ENCODE results near the gene DOCK8. TPM values are rescaled to one million over a fixed set of nuclear protein-coding genes. Genes with fewer than 3 reads are reported as not detected.

The DOCK8 gene
- total and polyA plus RNA-seq, 2 of the 13 experiments (the other 11 are each of a cell fraction or from before 2014, with no cell fraction given) = 0.28 to 0.38 TPM

DNA sequence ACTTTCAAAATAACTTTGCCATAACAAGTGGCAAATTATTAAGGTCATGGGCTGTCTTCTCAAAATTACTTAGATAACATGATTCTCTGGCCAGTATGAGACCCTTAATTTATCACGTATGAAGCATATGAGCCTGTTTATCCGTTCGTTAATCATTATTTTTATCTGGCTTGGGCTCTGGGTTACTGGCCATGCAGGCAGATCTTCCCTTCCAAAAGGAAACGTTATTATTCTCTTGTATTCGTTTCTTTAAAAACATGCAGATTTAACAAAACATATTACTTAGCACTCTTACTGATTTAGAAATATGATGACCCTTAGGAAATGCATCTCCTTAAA lies 148.6 kb downstream of the DOCK8 start (continued):
- TF ChIP-seq SNAPC4 (CRISPR knock-in tag; IDR thresholded peaks at IDR 0.05) = no peak
- no peak for TF ChIP-seq ZNF576 (CRISPR knock-in tag; IDR thresholded peaks at IDR 0.05)
- TF ChIP-seq ZNF558 (CRISPR knock-in tag; IDR thresholded peaks at IDR 0.05; ENCODE audit: borderline replicate concordance) = no peak

DNA sequence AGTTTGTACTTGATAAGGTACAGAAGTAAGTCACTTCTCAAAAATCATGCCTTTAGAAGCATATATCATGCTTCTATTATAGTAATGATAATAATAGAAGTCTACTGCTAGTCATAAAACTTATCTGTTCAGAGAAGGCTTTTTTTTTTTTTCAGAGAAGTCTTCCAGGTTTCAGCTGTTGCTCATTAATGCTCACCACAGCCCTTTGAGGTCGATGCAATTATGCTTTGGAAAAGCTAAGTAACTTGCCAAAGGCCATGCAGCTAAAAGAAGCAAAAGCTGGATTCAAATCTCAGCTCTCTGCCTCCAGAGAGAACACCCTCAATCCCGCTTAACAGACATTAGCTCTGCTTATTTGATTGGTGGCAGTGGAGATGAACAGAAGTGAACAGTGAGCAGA lies 150.8 kb downstream of the DOCK8 start:
- ChIA-PET CTCF (ENCODE audit: low intra/inter-chr PET ratio, low total read pairs) (no interaction called here), POLR2A (no interaction called here)
- Histone ChIP-seq H4K20me1 (ENCODE audit: insufficient read depth, low read length) (no peaks in the 10 kb centered on the region), H2AFZ (ENCODE audit: low read length) (no peak overlapping the region), H3K79me2 (ENCODE audit: insufficient read depth, low read length) (no peaks in the 10 kb centered on the region), H3K9me3 (ENCODE audit: low read length) (no peaks in the 10 kb centered on the region), H3K4me3 (replicated peaks in 1 of 3; ENCODE audit: insufficient read depth in 1 of 3, low read depth in 2 of 3, low read length in 3 of 3) (no peak overlapping the region), H3K27ac (ENCODE audit: extremely low read length, insufficient read depth, low read length) (no peak overlapping the region), H3K9ac (ENCODE audit: insufficient read depth, low read depth, low read length) (no peak overlapping the region), H3K36me3 (replicated peaks in 1 of 2; ENCODE audit: control insufficient read depth in 1 of 2, insufficient read depth in 2 of 2, low read length in 2 of 2) (no peaks in the 10 kb centered on the region), H3K4me1 (ENCODE audit: insufficient read depth, low read length) (no peaks in the 10 kb centered on the region), H3K27me3 (ENCODE audit: control insufficient read depth in 1 of 2, insufficient read depth in 2 of 2, low read length in 2 of 2) (no peaks in the 10 kb centered on the region), H3K4me2 (ENCODE audit: low read depth, low read length) (no peak overlapping the region)
- BruUV-seq (replicated peaks) = no TSS peak
- in situ Hi-C loops (cut with HindIII; ENCODE audit: extremely low pct_ligation_motif_present, low pct_unique_long_range_greater_than_20kb) (no loop called here), intact Hi-C loops (cut with micrococcal nuclease; ENCODE audit: unreplicated experiment) (no loop called here)
- DNase-seq (ENCODE audit: low spot score) (no peak), ATAC-seq (no peak), FAIRE-seq (no peak)
- 33% methylated on average over 2 of the region's 2 CpGs for WGBS (ENCODE audit: low lambda C conversion rate)
- TF ChIP-seq YY1 (IDR thresholded peaks at IDR 0.05; ENCODE audit: insufficient read depth, insufficient replicate concordance, low read depth, low read length) (no peak), MAFK (conservative IDR thresholded peaks at IDR 0.05 in 1 of 2, IDR thresholded peaks at IDR 0.05 in 1 of 2; ENCODE audit: low read length in 2 of 2) (no peak), ZNF460 (CRISPR knock-in tag; IDR thresholded peaks at IDR 0.05; ENCODE audit: borderline replicate concordance) (no peak), ZBTB21 (CRISPR knock-in tag; IDR thresholded peaks at IDR 0.05) (no peak), ZNF225 (CRISPR knock-in tag; IDR thresholded peaks at IDR 0.05) (no peak), MEF2D (CRISPR knock-in tag; IDR thresholded peaks at IDR 0.05) (no peak), HMGA1 (CRISPR knock-in tag; conservative IDR thresholded peaks at IDR 0.05) (no peak), ZNF720 (CRISPR knock-in tag; IDR thresholded peaks at IDR 0.05) (no peak), ZBTB7A (CRISPR knock-in tag; IDR thresholded peaks at IDR 0.05) (no peak), RARA (CRISPR knock-in tag; IDR thresholded peaks at IDR 0.05) (no peak), KDM5A (IDR thresholded peaks at IDR 0.05; ENCODE audit: borderline replicate concordance, low read length) (no peak), ZNF337 (CRISPR knock-in tag; IDR thresholded peaks at IDR 0.05; ENCODE audit: borderline replicate concordance, low read depth) (no peak), CC2D1A (CRISPR knock-in tag; IDR thresholded peaks at IDR 0.05) (no peak)
- TF ChIP-seq, protein P1, sequence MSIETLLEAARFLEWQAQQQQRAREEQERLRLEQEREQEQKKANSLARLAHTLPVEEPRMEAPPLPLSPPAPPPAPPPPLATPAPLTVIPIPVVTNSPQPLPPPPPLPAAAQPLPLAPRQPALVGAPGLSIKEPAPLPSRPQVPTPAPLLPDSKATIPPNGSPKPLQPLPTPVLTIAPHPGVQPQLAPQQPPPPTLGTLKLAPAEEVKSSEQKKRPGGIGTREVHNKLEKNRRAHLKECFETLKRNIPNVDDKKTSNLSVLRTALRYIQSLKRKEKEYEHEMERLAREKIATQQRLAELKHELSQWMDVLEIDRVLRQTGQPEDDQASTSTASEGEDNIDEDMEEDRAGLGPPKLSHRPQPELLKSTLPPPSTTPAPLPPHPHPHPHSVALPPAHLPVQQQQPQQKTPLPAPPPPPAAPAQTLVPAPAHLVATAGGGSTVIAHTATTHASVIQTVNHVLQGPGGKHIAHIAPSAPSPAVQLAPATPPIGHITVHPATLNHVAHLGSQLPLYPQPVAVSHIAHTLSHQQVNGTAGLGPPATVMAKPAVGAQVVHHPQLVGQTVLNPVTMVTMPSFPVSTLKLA (IDR thresholded peaks at IDR 0.05) = no peak
- TF ChIP-seq, protein P2, sequence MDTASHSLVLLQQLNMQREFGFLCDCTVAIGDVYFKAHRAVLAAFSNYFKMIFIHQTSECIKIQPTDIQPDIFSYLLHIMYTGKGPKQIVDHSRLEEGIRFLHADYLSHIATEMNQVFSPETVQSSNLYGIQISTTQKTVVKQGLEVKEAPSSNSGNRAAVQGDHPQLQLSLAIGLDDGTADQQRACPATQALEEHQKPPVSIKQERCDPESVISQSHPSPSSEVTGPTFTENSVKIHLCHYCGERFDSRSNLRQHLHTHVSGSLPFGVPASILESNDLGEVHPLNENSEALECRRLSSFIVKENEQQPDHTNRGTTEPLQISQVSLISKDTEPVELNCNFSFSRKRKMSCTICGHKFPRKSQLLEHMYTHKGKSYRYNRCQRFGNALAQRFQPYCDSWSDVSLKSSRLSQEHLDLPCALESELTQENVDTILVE (CRISPR knock-in tag; IDR thresholded peaks at IDR 0.05) = no peak
